ENCODE results near the gene PXT1. TPM values are rescaled to one million over a fixed set of nuclear protein-coding genes. Genes with fewer than 3 reads are reported as not detected.

Gene PXT1
- total RNA-seq, 2 experiments from 2014 or later: 0.25 TPM; not detected in 1

DNA sequence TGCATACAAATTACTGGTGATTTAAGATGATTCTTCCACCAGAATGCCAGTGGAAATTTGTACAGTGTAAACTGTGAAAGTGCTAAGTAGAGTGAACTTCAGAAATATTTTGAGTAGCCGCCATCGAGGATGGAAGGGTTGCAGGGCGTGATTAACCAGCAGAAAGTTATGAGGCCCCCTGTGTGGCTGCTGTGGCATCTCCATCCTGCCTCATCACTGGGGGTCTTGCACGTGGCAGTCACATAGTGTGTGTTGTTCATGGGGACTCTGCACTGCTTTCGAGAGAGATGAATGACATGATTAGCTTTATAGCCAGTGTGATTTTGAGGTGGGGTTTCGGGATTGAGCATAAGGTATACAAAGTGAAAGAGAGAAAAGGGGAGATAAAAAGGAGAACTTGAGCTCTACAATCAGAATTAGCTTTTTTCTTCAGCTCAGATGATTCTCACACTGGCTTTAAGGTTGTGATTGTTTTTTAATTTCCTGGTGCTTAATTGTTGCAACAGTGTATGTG lies 26.6 kb upstream of the PXT1 start:
- peaks cover 59% of the 10 kb centered on the region for H3K79me2 ChIP-seq (ENCODE audit: insufficient read depth, low read depth, low read length)
- DNase-seq (ENCODE audit: low spot score): no peak
- H3K36me3 ChIP-seq (ENCODE audit: insufficient read depth, low read length): peaks cover 61% of the 10 kb centered on the region
- peaks cover 4% of the 10 kb centered on the region; the same call in 1 of the 2 replicates for H3K9me3 ChIP-seq (ENCODE audit: low read length)
- H3K4me2 ChIP-seq (ENCODE audit: low read length): no peak overlapping the region
- no peak overlapping the region for H2AFZ ChIP-seq (ENCODE audit: low read length)
- intact Hi-C loops (cut with micrococcal nuclease; ENCODE audit: unreplicated experiment): no loop called here
- no peak overlapping the region for H3K27ac ChIP-seq (ENCODE audit: low read depth, low read length, poor library complexity, severe bottlenecking)
- ChIA-PET CTCF (ENCODE audit: unreplicated experiment) (no interaction called here), POLR2A (interaction anchor here (0.8 to 1.4 kb wide), 5 partner anchors 10 to 34 kb away, joined by 3 to 6 read pairs (median 4); no protein-coding TSS in a partner anchor)
- TF ChIP-seq CTCF (conservative IDR thresholded peaks at IDR 0.05; ENCODE audit: low read length): no peak
- TF ChIP-seq EZH2phosphoT487 (IDR thresholded peaks at IDR 0.05; ENCODE audit: borderline replicate concordance, low read depth, low read length): no peak
- no peaks in the 10 kb centered on the region for H3K9me2 ChIP-seq (ENCODE audit: insufficient read depth, low read length)
- H3K4me3 ChIP-seq (ENCODE audit: low read depth, low read length, poor library complexity, severe bottlenecking): no peak overlapping the region
- H4K20me1 ChIP-seq (ENCODE audit: insufficient read depth, low read length): peaks cover 4% of the 10 kb centered on the region; the same call in 1 of the 2 replicates
- H3K4me1 ChIP-seq (ENCODE audit: insufficient read depth, low read length, poor library complexity, severe bottlenecking): peaks cover 15% of the 10 kb centered on the region
- BruUV-seq (replicated peaks): no TSS peak

DNA sequence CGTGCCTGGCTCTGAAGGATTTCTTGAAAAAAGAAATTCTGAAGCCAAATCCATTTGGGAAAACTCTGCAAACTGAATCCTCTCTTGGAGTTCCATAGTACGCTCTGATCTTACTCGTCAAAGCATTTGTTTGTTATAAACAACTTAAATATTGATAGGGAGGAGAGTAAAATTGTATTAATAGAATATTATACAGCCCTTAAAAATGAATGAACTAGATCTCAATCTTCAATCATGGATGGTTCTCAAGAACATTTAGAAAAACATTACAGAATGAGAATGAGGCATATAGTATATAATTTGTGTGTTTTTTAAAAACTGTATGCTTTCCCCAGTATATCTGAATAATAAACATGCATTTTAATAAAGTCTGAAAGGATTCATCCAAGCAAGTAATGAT lies 25.0 kb upstream of the PXT1 start:
- no peak for DNase-seq (ENCODE audit: low spot score)
- H4K20me1 ChIP-seq (ENCODE audit: insufficient read depth, low read length): peaks cover 4% of the 10 kb centered on the region; the same call in 1 of the 2 replicates
- no peak overlapping the region for H3K4me2 ChIP-seq (ENCODE audit: low read length)
- intact Hi-C loops (cut with micrococcal nuclease; ENCODE audit: unreplicated experiment): no loop called here
- no peak overlapping the region for H3K4me3 ChIP-seq (ENCODE audit: low read depth, low read length, poor library complexity, severe bottlenecking)
- POLR2A ChIA-PET: no interaction called here
- peaks cover 4% of the 10 kb centered on the region; the same call in 1 of the 2 replicates for H3K9me3 ChIP-seq (ENCODE audit: low read length)
- H3K36me3 ChIP-seq (ENCODE audit: insufficient read depth, low read length): peaks cover 62% of the 10 kb centered on the region
- BruUV-seq (replicated peaks): no TSS peak
- H2AFZ ChIP-seq (ENCODE audit: low read length): no peak overlapping the region
- TF ChIP-seq EZH2phosphoT487 (IDR thresholded peaks at IDR 0.05; ENCODE audit: borderline replicate concordance, low read depth, low read length): no peak
- no peak for TF ChIP-seq CTCF (conservative IDR thresholded peaks at IDR 0.05; ENCODE audit: low read length)
- peaks cover 75% of the 10 kb centered on the region for H3K79me2 ChIP-seq (ENCODE audit: insufficient read depth, low read depth, low read length)
- H3K9me2 ChIP-seq (ENCODE audit: insufficient read depth, low read length): no peaks in the 10 kb centered on the region
- H3K27ac ChIP-seq (ENCODE audit: low read depth, low read length, poor library complexity, severe bottlenecking): no peak overlapping the region
- CTCF ChIA-PET (ENCODE audit: unreplicated experiment): no interaction called here
- peaks cover 15% of the 10 kb centered on the region for H3K4me1 ChIP-seq (ENCODE audit: insufficient read depth, low read length, poor library complexity, severe bottlenecking)

GRCh38 chr6:36464233-36464632 lies 21.6 kb upstream of the PXT1 start:
- Histone ChIP-seq H3K4me3 (ENCODE audit: low read depth, low read length, poor library complexity, severe bottlenecking) (no peak overlapping the region), H3K79me2 (ENCODE audit: insufficient read depth, low read depth, low read length) (peaks cover 92% of the 10 kb centered on the region), H3K4me2 (ENCODE audit: low read length) (no peak overlapping the region), H3K27ac (ENCODE audit: low read depth, low read length, poor library complexity, severe bottlenecking) (no peak overlapping the region), H2AFZ (ENCODE audit: low read length) (no peak overlapping the region), H4K20me1 (ENCODE audit: insufficient read depth, low read length) (peaks cover 4% of the 10 kb centered on the region; the same call in 1 of the 2 replicates), H3K9me2 (ENCODE audit: insufficient read depth, low read length) (no peaks in the 10 kb centered on the region), H3K4me1 (ENCODE audit: insufficient read depth, low read length, poor library complexity, severe bottlenecking) (peaks cover 13% of the 10 kb centered on the region), H3K9me3 (ENCODE audit: low read length) (peaks cover 4% of the 10 kb centered on the region; the same call in 1 of the 2 replicates), H3K36me3 (ENCODE audit: insufficient read depth, low read length) (peaks cover 44% of the 10 kb centered on the region)
- ChIA-PET POLR2A (no interaction called here), CTCF (ENCODE audit: unreplicated experiment) (no interaction called here)
- intact Hi-C loops (cut with micrococcal nuclease; ENCODE audit: unreplicated experiment): no loop called here
- TF ChIP-seq CTCF (conservative IDR thresholded peaks at IDR 0.05; ENCODE audit: low read length): no peak
- no peak for TF ChIP-seq EZH2phosphoT487 (IDR thresholded peaks at IDR 0.05; ENCODE audit: borderline replicate concordance, low read depth, low read length)
- no peak for DNase-seq (ENCODE audit: low spot score)
- no TSS peak for BruUV-seq (replicated peaks)

All from OCI-LY7 (cell line).